ENCODE results near the gene C2orf68. TPM values are rescaled to one million over a fixed set of nuclear protein-coding genes. Genes with fewer than 3 reads are reported as not detected.

C2orf68 gene
- total RNA-seq, 1 experiment from 2014 or later = 23.7 TPM

- Histone ChIP-seq H3K4me1 (ENCODE audit: control insufficient read depth, insufficient read depth, low read length) (no peaks in the 10 kb centered on the region), H3K27ac (ENCODE audit: low read length) (no peak overlapping the region), H3K4me3 (ENCODE audit: low read depth in 2 of 2, low read length in 2 of 2) (no peak overlapping the region), H3K27me3 (ENCODE audit: control insufficient read depth, insufficient read depth, low read length) (no peaks in the 10 kb centered on the region), H3K9me3 (ENCODE audit: control insufficient read depth, insufficient read depth, low read depth, low read length) (no peaks in the 10 kb centered on the region), H3K36me3 (ENCODE audit: control insufficient read depth, insufficient read depth, low read length) (peaks cover 19% of the 10 kb centered on the region)
- no peak for ATAC-seq
- TF ChIP-seq REST (IDR thresholded peaks at IDR 0.05; ENCODE audit: insufficient read depth in 1 of 2, low read depth in 2 of 2, low read length in 1 of 2) = no peak
- TF ChIP-seq TCF7L2 (IDR thresholded peaks at IDR 0.05; ENCODE audit: low read depth, low read length) = no peak
- no peak for TF ChIP-seq CTCF (IDR thresholded peaks at IDR 0.05)
- TF ChIP-seq POLR2AphosphoS5 (IDR thresholded peaks at IDR 0.05; ENCODE audit: low read depth, low read length) = no peak
- in situ Hi-C loops (cut with HindIII; ENCODE audit: low pct_unique_long_range_greater_than_20kb, low sequenced_read_pairs) = no loop called here
- CTCF ChIA-PET = no interaction called here
- BruUV-seq (replicated peaks) = no TSS peak
- intact Hi-C loops (cut with micrococcal nuclease; ENCODE audit: unreplicated experiment) = no loop called here
- POLR2A ChIA-PET = no interaction called here
- DNase-seq (ENCODE audit: low read depth, low spot score) = no peak
Measured at GRCh38 chr2:85635636-85636035, 23.8 kb upstream of the C2orf68 start.

- peaks cover 23% of the 10 kb centered on the region for H3K36me3 ChIP-seq (ENCODE audit: control insufficient read depth, insufficient read depth, low read length)
- POLR2A ChIA-PET = no interaction called here
- H3K9me3 ChIP-seq (ENCODE audit: control insufficient read depth, insufficient read depth, low read depth, low read length) = no peaks in the 10 kb centered on the region
- DNase-seq (ENCODE audit: low read depth, low spot score) (no peak), ATAC-seq (no peak)
- no peak for TF ChIP-seq POLR2AphosphoS5 (IDR thresholded peaks at IDR 0.05; ENCODE audit: low read depth, low read length)
- no peak for TF ChIP-seq SIN3A (IDR thresholded peaks at IDR 0.05; ENCODE audit: borderline replicate concordance, insufficient read depth, low read depth, low read length)
- no peak for TF ChIP-seq REST (IDR thresholded peaks at IDR 0.05; ENCODE audit: insufficient read depth in 1 of 2, low read depth in 2 of 2, low read length in 1 of 2)
- no peak for TF ChIP-seq CTCF (IDR thresholded peaks at IDR 0.05)
- TF ChIP-seq TCF7L2 (IDR thresholded peaks at IDR 0.05; ENCODE audit: low read depth, low read length) = no peak
- BruUV-seq (replicated peaks) = no TSS peak
- in situ Hi-C loops (cut with HindIII; ENCODE audit: low pct_unique_long_range_greater_than_20kb, low sequenced_read_pairs) (no loop called here), intact Hi-C loops (cut with micrococcal nuclease; ENCODE audit: unreplicated experiment) (no loop called here)
- H3K4me1 ChIP-seq (ENCODE audit: control insufficient read depth, insufficient read depth, low read length) = no peaks in the 10 kb centered on the region
- CTCF ChIA-PET = no interaction called here
- no peak overlapping the region for H3K27ac ChIP-seq (ENCODE audit: low read length)
- H3K4me3 ChIP-seq (ENCODE audit: low read depth in 2 of 2, low read length in 2 of 2) = no peak overlapping the region
- no peaks in the 10 kb centered on the region for H3K27me3 ChIP-seq (ENCODE audit: control insufficient read depth, insufficient read depth, low read length)
Measured at GRCh38 chr2:85635011-85635410, 23.1 kb upstream of the C2orf68 start.

Measured in Panc1 (cell line).